Measurements from ENCODE around the gene WWP2. TPM values are rescaled to one million over a fixed set of nuclear protein-coding genes. Genes with fewer than 3 reads are reported as not detected.
A peak's percentile ranks its signal among the peaks of the same experiment; 100 is the strongest.

WWP2 gene
- total and polyA plus RNA-seq, 9 donors: 22.5 to 49.4 (median 39.3) TPM

- no peak for DNase-seq
- Histone ChIP-seq H3K36me3 (no peaks in the 10 kb centered on the region), H3K27ac (no peak overlapping the region), H3K9me3 (no peaks in the 10 kb centered on the region), H3K4me1 (ENCODE audit: insufficient read depth) (peaks cover 5% of the 10 kb centered on the region), H3K27me3 (no peaks in the 10 kb centered on the region), H3K4me3 (no peak overlapping the region)
- TF ChIP-seq CTCF (IDR thresholded peaks at IDR 0.05) (no peak), EP300 (IDR thresholded peaks at IDR 0.05) (no peak), POLR2A (IDR thresholded peaks at IDR 0.05) (no peak)
- WGBS, 3 donors: 83 to 88% (median 87%) methylated on average over 15 of the region's 15 CpGs
- intact Hi-C loops (cut with DNase I): no loop called here
Observed at GRCh38 chr16:69888005-69888590, 126.0 kb downstream of the WWP2 start.

GRCh38 chr16:69889295-69889964 lies 127.3 kb downstream of the WWP2 start:
- Histone ChIP-seq H3K4me3 (no peak overlapping the region), H3K27me3 (no peaks in the 10 kb centered on the region), H3K36me3 (no peaks in the 10 kb centered on the region), H3K4me1 (ENCODE audit: insufficient read depth) (peaks cover 5% of the 10 kb centered on the region), H3K27ac (no peak overlapping the region), H3K9me3 (no peaks in the 10 kb centered on the region)
- DNase-seq: no peak
- no peak for TF ChIP-seq CTCF (IDR thresholded peaks at IDR 0.05)
- no peak for TF ChIP-seq POLR2A (IDR thresholded peaks at IDR 0.05)
- no peak for TF ChIP-seq EP300 (IDR thresholded peaks at IDR 0.05)
- intact Hi-C loops (cut with DNase I): no loop called here
- WGBS, 3 donors: 92% methylated on average over 7 of the region's 7 CpGs

- no peaks in the 10 kb centered on the region for H3K9me3 ChIP-seq
- DNase-seq: peak; percentile 19 to 58 (median 39)
- TF ChIP-seq EP300 (IDR thresholded peaks at IDR 0.05) (no peak), POLR2A (IDR thresholded peaks at IDR 0.05) (no peak), CTCF (IDR thresholded peaks at IDR 0.05) (no peak)
- no peak overlapping the region for H3K4me3 ChIP-seq
- intact Hi-C loops (cut with DNase I): no loop called here
- no peaks in the 10 kb centered on the region for H3K27me3 ChIP-seq
- WGBS, 3 donors: 52 to 56% (median 55%) methylated on average over 16 to 17 of the region's 17 CpGs
- H3K36me3 ChIP-seq: no peaks in the 10 kb centered on the region
- H3K4me1 ChIP-seq (ENCODE audit: insufficient read depth): peaks cover 5% of the 10 kb centered on the region
- peak overlapping the region; percentile 32 to 49 for H3K27ac ChIP-seq
Observed at GRCh38 chr16:69890114-69890891, 128.2 kb downstream of the WWP2 start.

GRCh38 chr16:69890892-69891282 lies 128.8 kb downstream of the WWP2 start:
- H3K4me1 ChIP-seq (ENCODE audit: insufficient read depth): peaks cover 5% of the 10 kb centered on the region
- peak overlapping the region; percentile 32 to 49 for H3K27ac ChIP-seq
- intact Hi-C loops (cut with DNase I): no loop called here
- no peaks in the 10 kb centered on the region for H3K36me3 ChIP-seq
- WGBS, 3 donors: 78 to 84% (median 78%) methylated on average over 8 of the region's 8 CpGs
- DNase-seq: no peak
- no peak overlapping the region for H3K4me3 ChIP-seq
- H3K27me3 ChIP-seq: no peaks in the 10 kb centered on the region
- TF ChIP-seq POLR2A (IDR thresholded peaks at IDR 0.05) (no peak), CTCF (IDR thresholded peaks at IDR 0.05) (no peak), EP300 (IDR thresholded peaks at IDR 0.05) (no peak)
- H3K9me3 ChIP-seq: no peaks in the 10 kb centered on the region

All from ovary (tissue), 9 donors.